ENCODE results near the gene ERGIC1. TPM values are rescaled to one million over a fixed set of nuclear protein-coding genes. Genes with fewer than 3 reads are reported as not detected.
A peak's percentile ranks its signal among the peaks of the same experiment; 100 is the strongest.

The ERGIC1 gene
- polyA plus RNA-seq, 1 experiment, result 137 TPM

GRCh38 chr5:172950176-172950965, 116.3 kb downstream of the ERGIC1 start:
- no peaks in the 10 kb centered on the region for H3K27me3 ChIP-seq (ENCODE audit: control insufficient read depth, insufficient read depth, low read length)
- ChIA-PET CTCF (interaction anchor here (1.2 to 2.3 kb wide), 4 partner anchors 236 to 252 kb away, joined by 3 to 7 read pairs (median 5); no protein-coding TSS in a partner anchor), POLR2A (interaction anchor here (0.6 to 0.7 kb wide), 2 partner anchors 11 to 180 kb away, joined by 4 to 5 read pairs; no protein-coding TSS in a partner anchor)

GRCh38 chr5:172951371-172952033, 117.5 kb downstream of the ERGIC1 start:
- POLR2A ChIA-PET, result interaction anchor here (1.3 kb wide), 1 partner anchor 180 kb away, joined by 4 read pairs; the partner anchor contains the start of gene DUSP1
- Histone ChIP-seq H3K4me3 (ENCODE audit: low read depth, low read length) (no peak overlapping the region), H3K27ac (ENCODE audit: low read depth, low read length) (peak overlapping the region; percentile 39), H3K9me3 (ENCODE audit: control insufficient read depth, insufficient read depth, low read length) (no peaks in the 10 kb centered on the region), H3K27me3 (ENCODE audit: control insufficient read depth, insufficient read depth, low read length) (no peaks in the 10 kb centered on the region)
- CTCF ChIA-PET, result interaction anchor here (1.3 to 2.3 kb wide), 2 partner anchors 235 to 239 kb away, joined by 7 read pairs; no protein-coding TSS in a partner anchor
- TF ChIP-seq CTCF (IDR thresholded peaks at IDR 0.05; ENCODE audit: low read depth, low read length), result no peak
- DNase-seq (ENCODE audit: low read depth, low spot score), result no peak

More at GRCh38 chr5:172950176-172950965, 116.3 kb downstream of the ERGIC1 start:
- TF ChIP-seq CTCF (IDR thresholded peaks at IDR 0.05; ENCODE audit: low read depth, low read length), result no peak
- no peaks in the 10 kb centered on the region; the same call in 1 of the 2 replicates for H3K9me3 ChIP-seq (ENCODE audit: control insufficient read depth, insufficient read depth, low read length)
- no peak overlapping the region for H3K4me3 ChIP-seq (ENCODE audit: low read depth, low read length)
- no peak for DNase-seq (ENCODE audit: low read depth, low spot score)
- H3K27ac ChIP-seq (ENCODE audit: low read depth, low read length), result no peak overlapping the region

GRCh38 chr5:172952034-172952511, 118.0 kb downstream of the ERGIC1 start:
- TF ChIP-seq CTCF (IDR thresholded peaks at IDR 0.05; ENCODE audit: low read depth, low read length), result no peak
- H3K9me3 ChIP-seq (ENCODE audit: control insufficient read depth, insufficient read depth, low read length), result no peaks in the 10 kb centered on the region
- no peaks in the 10 kb centered on the region for H3K27me3 ChIP-seq (ENCODE audit: control insufficient read depth, insufficient read depth, low read length)
- ChIA-PET POLR2A (interaction anchor here (1.2 to 1.3 kb wide), 2 partner anchors 181 to 212 kb away, joined by 3 to 4 read pairs; partner anchors contain the start of gene DUSP1), CTCF (interaction anchor here (1.3 to 2.3 kb wide), 2 partner anchors 235 to 239 kb away, joined by 7 read pairs; no protein-coding TSS in a partner anchor)
- H3K27ac ChIP-seq (ENCODE audit: low read depth, low read length), result no peak overlapping the region
- DNase-seq (ENCODE audit: low read depth, low spot score), result no peak
- no peak overlapping the region for H3K4me3 ChIP-seq (ENCODE audit: low read depth, low read length)

GRCh38 chr5:172953776-172954675, 120.0 kb downstream of the ERGIC1 start:
- ChIA-PET CTCF (interaction anchor here (0.6 to 2.7 kb wide), 6 partner anchors 15 to 492 kb away, joined by 3 to 16 read pairs (median 4); no protein-coding TSS in a partner anchor), POLR2A (interaction anchor here (0.6 to 0.9 kb wide), 5 partner anchors 14 to 338 kb away, joined by 3 to 7 read pairs (median 4); no protein-coding TSS in a partner anchor)
- Histone ChIP-seq H3K27me3 (ENCODE audit: control insufficient read depth, insufficient read depth, low read length) (no peaks in the 10 kb centered on the region), H3K27ac (ENCODE audit: low read depth, low read length) (peak overlapping the region; percentile 65), H3K9me3 (ENCODE audit: control insufficient read depth, insufficient read depth, low read length) (peaks cover 4% of the 10 kb centered on the region; the same call in 1 of the 2 replicates), H3K4me3 (ENCODE audit: low read depth, low read length) (no peak overlapping the region)
- TF ChIP-seq CTCF (IDR thresholded peaks at IDR 0.05; ENCODE audit: low read depth, low read length), result no peak
- peak; percentile 78 for DNase-seq (ENCODE audit: low read depth, low spot score)

All from AG04450 (cell line).